GM18909 (cell line): Measurements from ENCODE around the gene SMC6.
A peak's percentile ranks its signal among the peaks of the same experiment; 100 is the strongest.

Experiments
- ATAC-seq: cut with Tn5 transposase; IDR thresholded peaks from one replicate; pipeline ENCODE4 v1.9.1; 2021; ENCODE audit warnings: mild to moderate bottlenecking; ENCODE audit not compliant: unreplicated experiment, poor library complexity

The SMC6 gene

GRCh38 chr2:17719562-17720371, 33.8 kb downstream of the SMC6 start:
- peak; percentile 71 for ATAC-seq

- no peak for ATAC-seq
These were observed 34.9 kb downstream of the SMC6 start for GRCh38 chr2:17718689-17719088.

GRCh38 chr2:17717666-17718065, 35.9 kb downstream of the SMC6 start:
- no peak for ATAC-seq

GRCh38 chr2:17713291-17713690, 40.3 kb downstream of the SMC6 start:
- no peak for ATAC-seq

- no peak for ATAC-seq
These were observed 42.9 kb downstream of the SMC6 start for GRCh38 chr2:17710547-17711248.

- ATAC-seq, result no peak
These were observed 43.7 kb downstream of the SMC6 start for GRCh38 chr2:17709897-17710296.

- ATAC-seq, result no peak
These were observed 45.1 kb downstream of the SMC6 start for GRCh38 chr2:17708501-17708900.

- ATAC-seq, result no peak
These were observed 46.8 kb downstream of the SMC6 start for GRCh38 chr2:17706845-17707244.

GRCh38 chr2:17690776-17691175, 62.8 kb downstream of the SMC6 start:
- ATAC-seq, result no peak

- ATAC-seq, result no peak
These were observed 64.6 kb downstream of the SMC6 start for GRCh38 chr2:17689010-17689409.

GRCh38 chr2:17688600-17688999, 65.0 kb downstream of the SMC6 start:
- no peak for ATAC-seq

GRCh38 chr2:17683981-17684380, 69.6 kb downstream of the SMC6 start:
- no peak for ATAC-seq

GRCh38 chr2:17682098-17682857, 71.3 kb downstream of the SMC6 start:
- ATAC-seq, result no peak

GRCh38 chr2:17680119-17680518, 73.5 kb downstream of the SMC6 start:
- no peak for ATAC-seq

- no peak for ATAC-seq
These were observed 78.8 kb downstream of the SMC6 start for GRCh38 chr2:17674817-17675216.

- ATAC-seq, result no peak
These were observed 80.9 kb downstream of the SMC6 start for GRCh38 chr2:17672583-17673317.

- ATAC-seq, result no peak
These were observed 85.7 kb downstream of the SMC6 start for GRCh38 chr2:17667898-17668297.

- no peak for ATAC-seq
These were observed 89.1 kb downstream of the SMC6 start for GRCh38 chr2:17664534-17664933.

- no peak for ATAC-seq
These were observed 90.9 kb downstream of the SMC6 start for GRCh38 chr2:17662723-17663122.

GRCh38 chr2:17661460-17661859, 92.2 kb downstream of the SMC6 start:
- no peak for ATAC-seq
